NCI-H2196 treated with DMSO at 0.1 percent for 48 hours (cell line): ENCODE results near the gene KCNQ1.

Experiments
- DNase-seq: peaks from one replicate; lab custom pipeline; 2025; ENCODE audit not compliant: unreplicated experiment; lab: John Stamatoyannopoulos, UW

KCNQ1 gene

GRCh38 chr11:2800655-2801531 is 356.1 kb downstream of the KCNQ1 start:
- no peak for DNase-seq

DNA sequence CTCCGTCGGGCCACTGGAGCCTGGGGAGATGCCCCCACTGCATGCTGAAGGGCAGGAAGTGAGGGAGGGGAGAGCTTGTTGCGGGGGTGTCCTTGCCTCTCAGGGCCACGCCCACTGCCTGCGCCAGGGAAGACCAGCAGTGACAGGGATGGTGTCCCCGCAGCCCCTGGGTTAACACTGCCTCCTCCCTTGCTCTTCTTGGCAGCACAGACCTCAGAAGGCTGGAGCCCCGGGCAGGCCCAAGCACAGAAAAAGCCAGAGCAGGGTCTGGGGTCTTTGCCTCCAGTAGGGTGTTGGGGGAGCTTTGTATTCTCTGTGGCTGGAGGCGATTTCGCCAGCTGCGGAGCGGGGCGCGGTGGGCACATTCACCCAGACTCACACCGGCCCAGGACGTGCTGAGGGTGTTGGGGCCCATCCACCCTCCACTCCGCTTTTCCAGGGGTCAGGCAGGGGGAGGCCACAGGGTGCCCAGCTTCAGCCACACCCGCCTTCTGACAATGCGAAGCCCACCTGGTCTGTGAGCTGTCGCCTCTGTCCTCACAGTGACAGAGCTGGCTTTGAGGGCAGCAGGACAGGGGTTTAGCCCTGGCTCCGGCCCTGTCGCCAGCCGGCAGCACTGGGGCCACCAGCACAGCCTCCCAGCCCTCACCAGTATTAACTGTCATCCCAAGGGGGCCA is 357.0 kb downstream of the KCNQ1 start:
- no peak for DNase-seq

DNA sequence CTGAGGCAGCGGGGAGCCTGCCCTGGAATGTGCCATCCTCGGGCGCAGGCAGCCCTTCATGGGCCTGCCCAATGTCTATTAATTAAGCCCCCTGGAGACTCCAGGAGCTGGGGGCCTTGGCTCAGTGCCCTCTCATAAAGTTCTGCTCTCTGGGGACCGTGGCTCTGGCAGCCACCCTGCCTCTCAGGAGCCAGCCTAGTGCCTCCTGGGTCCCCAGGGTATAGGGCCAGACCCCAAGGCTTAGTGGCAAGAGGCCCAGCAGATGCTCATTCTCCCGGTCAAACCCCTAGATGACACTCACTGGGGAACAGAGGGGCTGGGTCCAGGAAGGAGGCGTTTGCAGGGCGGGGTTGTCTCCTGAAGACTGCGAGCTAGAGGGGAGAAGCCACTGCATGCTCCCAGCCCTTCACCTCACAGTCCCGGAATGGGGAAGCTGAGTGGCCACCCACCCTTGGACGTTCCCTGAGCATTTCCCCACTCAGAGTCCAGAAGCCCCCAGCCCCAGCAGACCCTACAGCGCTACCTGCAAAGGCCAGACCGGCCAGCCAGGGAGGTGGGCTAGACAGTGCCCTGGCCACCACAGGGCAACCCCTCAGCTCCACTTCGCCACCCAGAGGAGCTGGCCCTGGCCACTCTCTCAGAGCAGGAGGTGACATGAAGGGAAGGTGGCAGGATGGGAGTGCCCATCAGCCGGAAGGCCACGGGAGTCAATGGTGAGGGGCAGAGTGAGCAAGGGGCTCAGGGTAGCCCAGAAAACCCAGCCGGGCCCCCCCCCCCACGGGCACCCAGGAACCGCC is 357.8 kb downstream of the KCNQ1 start:
- DNase-seq, result no peak

DNA sequence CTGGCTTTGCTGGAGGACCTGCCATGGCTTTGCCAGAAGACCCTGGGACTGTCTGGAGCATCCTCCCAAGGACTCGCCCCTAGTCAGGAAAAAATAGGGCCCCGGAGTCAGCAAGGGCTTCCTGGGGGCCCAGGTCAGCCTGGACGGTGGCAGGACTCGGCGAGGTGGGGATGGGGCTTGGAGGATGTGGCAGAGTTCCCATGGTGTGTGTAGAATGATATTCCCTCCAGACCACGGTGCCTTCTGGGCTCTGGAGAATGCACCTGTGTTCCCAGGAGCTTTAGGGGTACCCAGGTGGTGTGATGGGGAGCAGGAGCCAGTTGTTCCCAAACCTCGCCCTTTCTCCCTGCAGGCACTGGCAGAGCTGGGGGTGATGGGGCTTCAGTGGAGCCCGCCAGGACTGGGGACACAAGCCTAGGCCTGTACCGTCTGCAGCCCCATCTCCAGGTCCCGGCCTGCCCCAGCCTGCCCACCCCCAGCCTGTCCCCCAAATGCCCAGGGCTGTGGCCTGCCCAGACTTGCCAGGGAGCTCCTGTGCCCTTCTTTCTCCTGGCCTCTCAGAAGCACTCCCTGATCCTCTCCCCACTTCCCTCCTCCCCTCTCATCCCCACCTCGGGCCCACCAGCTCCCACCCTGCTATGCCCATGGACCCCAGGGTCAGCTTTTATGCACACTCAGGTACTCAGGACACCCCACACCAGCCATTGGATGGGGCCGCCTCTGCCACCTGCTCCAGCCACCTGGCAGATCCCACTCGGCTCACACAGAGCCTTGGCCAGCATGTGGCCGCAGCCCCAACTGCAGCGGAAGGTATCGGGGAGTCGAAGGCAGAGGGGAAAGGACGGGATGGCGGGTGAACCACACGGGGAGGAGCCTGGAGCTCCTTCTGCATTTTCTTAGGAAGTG is 358.6 kb downstream of the KCNQ1 start:
- no peak for DNase-seq

GRCh38 chr11:2804189-2804588 is 359.4 kb downstream of the KCNQ1 start:
- DNase-seq, result no peak

GRCh38 chr11:2804701-2805387 is 360.0 kb downstream of the KCNQ1 start:
- no peak for DNase-seq

- no peak for DNase-seq
Observed at GRCh38 chr11:2805388-2806056, 360.7 kb downstream of the KCNQ1 start.

- no peak for DNase-seq
Observed at GRCh38 chr11:2806351-2807024, 361.7 kb downstream of the KCNQ1 start.

DNA sequence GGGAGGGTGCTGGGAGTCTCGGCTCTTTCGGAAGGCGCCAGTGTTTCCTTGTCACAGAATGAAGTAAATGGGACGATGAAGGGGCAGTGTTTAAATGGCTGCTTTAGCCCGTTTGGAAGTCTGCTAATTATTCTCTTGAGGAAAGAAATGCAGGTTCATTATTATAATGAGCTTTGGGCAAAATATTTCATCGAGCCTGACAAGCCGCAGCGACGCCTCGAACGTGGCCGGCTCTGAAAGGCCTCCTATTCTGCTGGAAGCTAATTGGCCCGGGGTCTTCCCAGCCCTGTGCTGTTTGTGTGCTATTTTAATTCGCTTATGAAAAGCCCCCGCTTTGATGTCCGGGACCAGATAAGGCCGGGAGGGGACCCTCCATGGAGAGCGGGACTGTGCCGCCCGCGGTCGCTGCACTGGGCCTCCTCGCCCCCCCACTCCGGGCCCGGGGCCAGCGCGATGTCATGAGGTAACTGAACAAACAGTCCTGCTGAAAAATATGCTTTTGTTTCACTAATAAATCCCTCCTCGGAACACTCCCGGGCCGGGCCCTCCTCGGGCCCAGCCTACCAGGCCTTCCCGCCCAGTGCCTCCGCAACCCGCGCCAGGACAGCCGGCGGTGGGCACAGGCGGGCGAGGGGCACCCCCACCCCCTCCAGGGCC is 362.3 kb downstream of the KCNQ1 start:
- no peak for DNase-seq

DNA sequence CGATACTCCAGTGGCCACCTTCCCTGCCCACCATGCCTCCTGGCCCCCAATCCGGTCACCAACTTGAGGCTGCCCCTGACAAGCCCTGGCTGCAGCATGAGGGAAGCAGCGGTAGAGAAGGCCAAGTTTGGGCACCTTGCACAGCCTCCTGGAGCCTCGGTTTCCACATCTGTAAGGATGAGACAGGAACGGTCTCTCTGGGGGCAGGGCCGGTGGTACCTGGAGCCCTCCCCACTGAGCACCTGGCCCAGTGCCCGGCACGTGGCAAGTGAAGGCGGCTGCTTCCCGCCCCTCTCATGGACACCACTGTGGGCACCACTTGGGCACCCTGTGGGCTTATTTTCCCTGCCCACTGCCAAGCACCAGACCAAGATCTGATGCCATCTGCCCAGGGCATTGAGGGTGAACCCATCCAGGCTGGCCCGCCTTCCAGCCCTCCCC is 363.0 kb downstream of the KCNQ1 start:
- no peak for DNase-seq

- DNase-seq, result no peak
Observed at GRCh38 chr11:2808850-2809846, 364.3 kb downstream of the KCNQ1 start.

DNA sequence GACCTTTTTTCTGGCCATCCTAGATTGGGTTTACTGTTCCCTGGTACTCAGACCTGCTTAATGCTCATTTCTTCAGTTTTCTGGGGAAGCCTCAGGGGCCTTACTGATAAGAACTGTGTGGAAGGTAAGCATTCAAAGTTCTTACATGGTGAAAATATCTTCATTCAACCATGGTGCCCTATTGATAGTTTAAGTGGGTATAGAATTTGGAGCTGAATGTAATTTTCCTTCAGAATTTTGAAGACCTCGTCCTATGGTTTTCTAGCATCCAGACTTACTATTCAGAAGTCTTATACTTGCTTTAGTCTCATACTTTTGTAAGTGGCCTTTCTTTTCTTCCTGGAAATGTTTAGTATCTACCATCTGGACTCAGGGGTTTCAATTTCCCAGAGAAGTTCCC is 365.0 kb downstream of the KCNQ1 start:
- no peak for DNase-seq

DNA sequence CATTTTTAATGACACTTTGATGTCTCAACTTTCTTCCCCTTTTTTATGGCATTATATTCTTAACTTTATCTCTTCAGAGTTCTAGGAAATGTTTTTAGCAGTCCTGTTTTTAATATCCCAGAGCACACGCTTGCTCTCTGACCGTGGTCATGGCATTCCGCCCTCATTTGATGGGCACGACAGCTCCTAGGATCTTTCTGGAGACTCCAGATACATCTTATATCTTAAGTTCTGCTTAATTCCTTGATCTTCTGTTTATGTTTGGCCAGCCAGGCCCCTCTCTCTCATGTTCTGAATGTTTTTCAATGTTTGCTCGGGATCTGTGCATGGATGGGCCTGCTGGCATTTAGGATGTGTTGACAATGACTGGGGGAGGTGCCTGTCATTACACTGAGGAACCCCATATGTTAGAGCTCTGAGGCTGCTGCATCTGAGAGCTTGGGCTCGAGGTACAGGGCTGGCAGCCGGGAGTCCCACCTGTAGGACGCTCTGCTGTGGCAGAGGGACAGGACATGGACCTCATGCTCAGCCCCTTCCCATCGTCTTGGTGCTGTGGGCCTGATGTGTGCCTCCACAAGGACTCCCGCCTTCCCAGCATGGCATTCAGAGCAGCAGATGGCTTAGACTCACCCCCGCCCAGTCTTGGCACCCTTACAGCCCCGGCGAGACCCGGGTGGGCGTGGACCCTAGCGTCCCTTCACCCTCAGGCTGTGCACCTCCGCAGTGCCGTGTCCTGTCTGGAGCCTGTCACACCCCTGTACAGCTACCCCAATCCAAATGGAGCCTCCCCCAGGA is 365.8 kb downstream of the KCNQ1 start:
- no peak for DNase-seq

DNA sequence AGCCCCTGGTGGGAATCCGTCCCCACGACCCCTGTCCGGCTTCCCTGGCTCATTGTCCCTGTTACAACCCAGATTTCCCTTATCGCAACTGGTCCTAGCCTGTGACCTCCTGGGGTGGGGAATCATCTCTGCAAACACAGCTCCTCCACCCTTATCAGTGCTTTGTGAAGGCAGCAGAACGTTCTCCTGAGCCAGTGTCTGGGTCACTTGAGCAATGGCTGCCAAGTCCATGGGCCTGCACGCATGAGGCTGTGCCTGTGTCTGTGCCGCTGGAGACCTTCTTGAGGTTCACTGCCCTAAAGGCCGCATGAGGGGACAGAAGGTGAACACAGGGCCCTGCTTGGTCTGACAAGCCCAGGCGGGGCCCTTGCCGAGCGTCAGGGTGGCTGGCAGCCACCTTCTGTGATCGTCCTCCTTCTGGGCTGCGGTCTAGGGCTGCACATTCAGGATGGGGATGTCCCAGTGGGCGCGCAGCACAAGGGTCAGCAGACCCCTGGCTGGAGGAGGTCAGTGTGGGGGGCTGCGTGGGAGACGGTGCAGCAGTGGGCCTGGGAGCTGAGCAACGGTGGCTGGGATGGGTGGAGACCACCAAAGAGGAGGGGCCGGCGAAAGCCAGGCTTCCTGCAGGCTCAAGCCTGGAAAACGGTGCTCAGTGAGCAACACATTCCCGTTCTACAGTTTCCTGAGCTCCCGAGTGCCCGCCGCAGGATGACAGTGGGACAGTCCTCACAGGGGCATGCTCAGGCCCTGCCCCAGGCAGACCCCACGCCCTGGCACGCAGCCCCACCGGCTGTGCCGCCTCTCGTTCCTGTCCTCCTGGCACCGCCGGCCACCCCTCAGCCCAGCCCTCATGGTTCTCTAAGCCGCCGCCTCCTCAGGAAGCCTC is 366.6 kb downstream of the KCNQ1 start:
- no peak for DNase-seq

DNA sequence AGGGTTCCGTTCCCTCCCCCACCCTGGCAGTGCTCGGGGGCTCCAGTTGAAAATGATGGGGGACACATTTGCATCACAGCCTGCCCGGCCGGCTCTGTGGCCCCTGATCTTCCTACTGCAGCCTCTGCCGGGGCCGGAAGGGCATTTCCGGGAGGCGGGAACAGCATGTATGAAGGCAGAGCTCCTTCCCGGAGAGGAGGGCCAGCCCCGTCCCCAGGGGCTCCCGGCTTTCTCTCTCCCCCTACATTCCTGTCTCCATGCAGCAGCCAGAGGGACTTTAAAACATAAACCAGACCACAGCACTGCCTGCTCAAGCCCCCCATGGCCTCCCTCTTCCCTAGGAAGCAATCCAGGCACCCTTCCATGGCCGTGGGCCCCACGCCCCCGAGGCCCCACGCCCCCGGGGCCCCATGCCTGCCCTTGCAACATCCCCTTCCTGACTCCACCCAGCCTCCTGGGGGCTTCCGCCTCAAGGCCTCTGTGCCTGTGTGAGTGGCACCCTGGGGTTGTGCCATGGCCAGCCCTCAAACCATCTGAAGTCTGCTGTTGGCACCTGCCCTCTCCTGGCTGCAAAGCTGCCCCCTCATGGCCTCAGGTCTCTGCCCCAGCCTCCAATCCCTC is 367.7 kb downstream of the KCNQ1 start:
- no peak for DNase-seq
